Astrocyte of the hippocampus (primary cell): ENCODE results near the gene ITM2B.

Experiments used
- DNase-seq: peaks from one replicate; pipeline ENCODE4 v3.0.0; 2011; ENCODE audit warnings: low read depth, low spot score

The ITM2B gene

DNA sequence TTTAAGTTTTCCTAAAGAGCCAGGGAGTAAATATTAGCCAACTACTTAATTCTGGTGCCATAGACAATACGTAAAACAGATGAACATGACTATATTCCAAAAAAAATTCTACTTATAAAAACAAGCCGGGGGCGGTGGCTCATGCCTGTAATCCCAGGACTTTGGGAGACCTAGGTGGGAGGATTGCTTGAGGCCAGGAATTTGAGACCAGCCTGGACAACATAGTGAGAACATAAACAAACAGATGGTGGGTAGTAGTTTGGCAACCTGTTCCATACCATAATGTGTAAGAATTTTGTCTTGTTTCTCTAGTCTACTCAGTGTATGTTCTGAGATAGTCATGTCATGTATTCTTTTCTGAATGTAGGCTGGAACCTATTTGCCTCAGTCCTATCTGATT is 25.4 kb downstream of the ITM2B start:
- no peak for DNase-seq

DNA sequence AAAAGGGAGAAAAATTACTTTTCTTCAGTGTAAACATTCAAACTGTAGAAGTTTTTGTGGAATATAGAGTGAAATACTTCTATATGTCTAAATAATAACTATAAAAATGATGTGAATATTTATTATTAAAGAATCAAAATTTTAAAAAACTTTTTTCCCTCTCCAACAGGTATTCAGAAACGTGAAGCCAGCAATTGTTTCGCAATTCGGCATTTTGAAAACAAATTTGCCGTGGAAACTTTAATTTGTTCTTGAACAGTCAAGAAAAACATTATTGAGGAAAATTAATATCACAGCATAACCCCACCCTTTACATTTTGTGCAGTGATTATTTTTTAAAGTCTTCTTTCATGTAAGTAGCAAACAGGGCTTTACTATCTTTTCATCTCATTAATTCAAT is 28.0 kb downstream of the ITM2B start:
- DNase-seq: no peak

GRCh38 chr13:48263196-48263595 is 30.2 kb downstream of the ITM2B start:
- peak; percentile 16 for DNase-seq

DNA sequence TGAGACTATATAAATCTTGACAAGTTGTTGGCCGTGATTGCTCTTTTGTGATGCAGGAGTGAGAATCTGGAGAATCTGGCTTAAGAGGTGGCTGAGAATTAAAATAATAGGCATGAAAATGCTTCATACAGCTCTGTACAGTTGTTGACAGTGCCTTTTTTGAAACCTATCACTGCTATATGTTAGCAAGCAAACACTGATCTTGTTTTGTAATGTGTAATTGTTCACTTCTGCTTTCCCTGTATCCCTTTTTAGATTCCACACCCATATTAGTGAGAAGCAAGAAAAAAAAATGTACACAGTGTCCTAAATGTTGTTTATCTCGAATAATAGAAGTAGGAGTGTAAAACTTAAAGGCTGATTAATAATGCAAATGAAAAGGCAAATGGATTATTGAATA is 31.1 kb downstream of the ITM2B start:
- DNase-seq: no peak

GRCh38 chr13:48265217-48265815 is 32.3 kb downstream of the ITM2B start:
- DNase-seq: no peak

DNA sequence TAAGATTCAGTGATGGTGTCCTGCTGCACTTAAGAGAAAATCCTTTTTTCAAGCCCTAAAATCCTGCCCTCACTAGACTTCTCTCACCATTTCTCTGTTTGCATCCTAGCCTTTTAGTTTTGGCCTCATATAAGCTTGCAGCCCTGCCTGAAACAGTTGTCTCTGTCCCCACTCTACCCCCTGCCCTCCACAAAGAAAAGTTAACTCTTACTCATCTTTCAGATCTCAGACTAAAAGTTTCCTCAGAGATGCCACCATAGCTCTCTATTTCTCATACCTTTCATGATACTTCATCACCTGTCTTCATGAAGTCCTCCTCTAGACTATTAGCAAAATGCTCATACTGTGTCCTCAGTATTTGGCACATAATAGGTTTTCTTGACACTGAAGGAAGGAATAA is 33.1 kb downstream of the ITM2B start:
- DNase-seq: no peak

GRCh38 chr13:48266701-48267639 is 34.0 kb downstream of the ITM2B start:
- DNase-seq: no peak

- DNase-seq: no peak
Observed at GRCh38 chr13:48268019-48268418, 35.0 kb downstream of the ITM2B start.

DNA sequence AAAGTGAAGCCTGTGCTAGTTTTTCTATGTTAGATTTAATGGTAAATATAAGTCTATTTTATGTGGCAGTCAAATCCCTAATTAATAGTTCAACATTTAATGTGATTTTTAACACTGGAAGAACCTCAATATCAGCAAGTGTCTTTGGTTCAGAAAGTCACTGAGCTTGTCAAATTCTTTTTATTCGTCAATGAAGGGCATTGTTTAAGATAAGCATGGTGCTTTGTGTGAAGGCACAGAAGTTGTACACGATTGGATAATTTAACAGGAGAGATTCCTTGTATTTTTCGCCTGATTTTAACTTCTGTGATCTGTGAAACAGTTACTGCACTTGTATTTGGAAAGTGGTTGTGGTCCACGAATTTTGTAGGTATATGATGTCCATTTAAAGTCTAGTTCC is 40.3 kb downstream of the ITM2B start:
- DNase-seq: no peak

DNA sequence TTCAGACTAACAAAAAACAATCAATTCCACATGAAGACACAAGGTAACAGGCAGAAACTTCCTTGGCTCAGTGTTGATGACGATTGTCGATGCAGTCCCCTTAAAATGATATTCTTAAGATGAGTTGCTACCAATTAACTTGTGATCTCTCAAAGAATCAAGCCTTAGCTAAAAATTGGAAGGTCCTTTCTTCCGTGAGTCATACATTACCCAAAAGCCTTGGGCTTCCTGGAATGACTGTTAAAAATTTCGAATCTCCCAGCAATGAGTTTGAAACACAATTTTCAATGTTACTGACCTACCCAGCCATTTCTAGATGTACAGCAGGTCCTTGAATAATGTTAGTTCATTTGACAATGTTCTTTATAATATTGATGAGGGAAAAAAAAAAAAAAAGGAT is 42.5 kb downstream of the ITM2B start:
- no peak for DNase-seq

GRCh38 chr13:48278806-48279205 is 45.8 kb downstream of the ITM2B start:
- no peak for DNase-seq

GRCh38 chr13:48281556-48281955 is 48.5 kb downstream of the ITM2B start:
- no peak for DNase-seq

GRCh38 chr13:48291730-48292129 is 58.7 kb downstream of the ITM2B start:
- DNase-seq: no peak

DNA sequence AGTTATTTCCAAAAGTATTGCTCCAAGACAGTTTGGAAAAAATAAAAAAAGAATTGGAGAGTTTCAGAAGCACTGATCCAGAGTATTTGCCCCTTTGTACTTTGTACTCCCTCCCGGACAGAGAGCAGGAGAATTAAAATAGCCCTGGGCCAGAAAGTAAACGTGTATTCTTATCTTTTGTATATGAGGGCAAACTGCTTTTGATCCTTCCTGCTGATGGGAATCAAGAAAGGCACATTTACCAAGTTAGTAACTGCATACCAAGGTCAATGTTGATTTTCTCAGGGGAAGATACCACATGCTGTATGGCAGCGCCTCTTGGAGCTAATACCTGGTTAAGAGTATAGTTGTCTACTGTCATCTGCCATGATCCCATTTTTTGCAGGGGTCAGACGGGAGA is 59.6 kb downstream of the ITM2B start:
- DNase-seq: no peak

DNA sequence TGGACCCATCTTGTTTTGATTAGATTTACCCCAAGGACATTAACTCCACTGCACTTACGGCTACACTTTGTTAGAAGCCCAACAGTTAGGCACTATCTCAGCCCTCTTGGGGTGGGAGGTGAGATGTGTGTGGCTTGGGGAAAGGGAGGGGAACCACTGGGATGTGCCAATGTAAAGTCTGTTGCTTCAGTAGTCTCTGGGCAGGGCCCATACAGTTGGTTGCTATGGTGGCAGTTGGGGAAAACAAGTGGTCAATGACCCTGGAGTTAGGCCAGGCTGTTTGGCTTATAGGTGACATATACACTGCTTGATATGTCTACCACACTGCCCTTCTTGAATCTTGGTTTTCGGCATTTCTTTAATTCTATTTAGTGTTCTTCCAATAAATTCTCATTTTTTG is 61.6 kb downstream of the ITM2B start:
- no peak for DNase-seq

- DNase-seq: no peak
Observed at GRCh38 chr13:48295271-48295670, 62.3 kb downstream of the ITM2B start.

DNA sequence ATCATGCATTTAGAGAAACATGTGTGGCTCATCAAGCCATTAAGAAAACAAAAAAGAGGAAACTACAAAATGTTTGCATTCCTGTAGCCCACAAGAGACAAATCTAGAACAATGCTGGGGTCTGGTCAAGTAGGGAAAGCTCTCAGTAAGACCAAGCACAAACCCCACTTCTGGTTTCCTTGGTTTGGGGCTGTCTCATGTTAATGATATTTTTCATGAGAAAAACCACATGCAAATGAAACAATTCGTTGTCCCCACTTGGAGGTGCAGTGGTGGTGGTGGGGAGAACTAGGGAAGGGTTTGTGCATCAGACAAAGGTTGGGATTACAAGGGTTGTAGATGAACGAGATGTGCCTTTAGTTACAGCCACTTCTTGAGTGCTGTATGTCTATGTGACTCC is 63.5 kb downstream of the ITM2B start:
- DNase-seq: no peak

- DNase-seq: no peak
Observed at GRCh38 chr13:48297131-48297786, 64.3 kb downstream of the ITM2B start.

- no peak for DNase-seq
Observed at GRCh38 chr13:48299591-48299990, 66.6 kb downstream of the ITM2B start.

DNA sequence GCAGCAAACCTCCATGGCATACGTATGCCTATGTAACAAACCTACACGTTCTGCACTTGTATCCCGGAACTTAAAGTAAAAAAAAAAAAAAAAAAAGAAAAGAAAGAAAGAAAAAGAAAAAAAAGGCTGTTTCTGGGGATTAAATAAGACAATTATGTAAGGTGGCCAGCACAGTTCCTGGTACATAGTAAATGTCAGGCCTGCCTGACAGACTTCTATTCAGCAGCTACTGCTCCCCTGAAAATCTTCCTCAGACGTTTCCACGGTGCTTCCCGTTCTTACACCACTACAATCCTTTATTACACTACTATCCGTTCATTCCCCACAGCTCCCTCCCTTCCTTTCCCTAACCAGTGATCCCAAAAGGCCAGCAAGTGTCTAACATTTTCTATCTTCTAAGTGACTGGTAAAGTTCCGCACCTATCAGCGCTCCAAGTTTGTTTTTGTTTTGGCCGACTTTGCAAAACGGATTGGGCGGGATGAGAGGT is 69.9 kb downstream of the ITM2B start:
- no peak for DNase-seq

DNA sequence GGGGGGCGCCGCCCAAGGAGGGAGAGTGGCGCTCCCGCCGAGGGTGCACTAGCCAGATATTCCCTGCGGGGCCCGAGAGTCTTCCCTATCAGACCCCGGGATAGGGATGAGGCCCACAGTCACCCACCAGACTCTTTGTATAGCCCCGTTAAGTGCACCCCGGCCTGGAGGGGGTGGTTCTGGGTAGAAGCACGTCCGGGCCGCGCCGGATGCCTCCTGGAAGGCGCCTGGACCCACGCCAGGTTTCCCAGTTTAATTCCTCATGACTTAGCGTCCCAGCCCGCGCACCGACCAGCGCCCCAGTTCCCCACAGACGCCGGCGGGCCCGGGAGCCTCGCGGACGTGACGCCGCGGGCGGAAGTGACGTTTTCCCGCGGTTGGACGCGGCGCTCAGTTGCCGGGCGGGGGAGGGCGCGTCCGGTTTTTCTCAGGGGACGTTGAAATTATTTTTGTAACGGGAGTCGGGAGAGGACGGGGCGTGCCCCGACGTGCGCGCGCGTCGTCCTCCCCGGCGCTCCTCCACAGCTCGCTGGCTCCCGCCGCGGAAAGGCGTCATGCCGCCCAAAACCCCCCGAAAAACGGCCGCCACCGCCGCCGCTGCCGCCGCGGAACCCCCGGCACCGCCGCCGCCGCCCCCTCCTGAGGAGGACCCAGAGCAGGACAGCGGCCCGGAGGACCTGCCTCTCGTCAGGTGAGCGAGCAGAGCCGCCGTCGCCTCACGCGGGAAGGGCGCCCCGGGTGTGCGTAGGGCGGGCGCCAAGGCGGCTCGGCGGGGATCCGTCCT is 70.5 kb downstream of the ITM2B start, which contains the start of gene RB1:
TSS of gene RB1 (plus strand) at position 393 of the 784 bp plus-strand sequence. CDS start at position 555, 162 bp downstream.
- DNase-seq: peak; percentile 96
